LNCaP clone FGC (cell line): ENCODE data around the gene JUN.
"Not testable (repeated sequence)": the region's sequence is repeated elsewhere in the genome, so short reads cannot be mapped to it uniquely, and the experiment has no call there.

Experiments used
- DNase-seq: peaks from one replicate; pipeline ENCODE4 v3.0.0-alpha.2; 2011; ENCODE audit warnings: low read depth
- H3K4me3 ChIP-seq: 2 replicates; pipeline ENCODE4 v1.5.1; 2011; ENCODE audit warnings: mild to moderate bottlenecking, low read depth, low read length, control low read depth
- CTCF ChIP-seq: IDR thresholded peaks from 2 replicates; pipeline ENCODE4 v1.5.1; 2012; ENCODE audit warnings: mild to moderate bottlenecking; ENCODE audit not compliant: control insufficient read depth, insufficient read depth; ENCODE audit errors: extremely low read depth

The JUN gene

GRCh38 chr1:58802640-58803399, 19.0 kb upstream of the JUN start:
- DNase-seq: no peak

DNA sequence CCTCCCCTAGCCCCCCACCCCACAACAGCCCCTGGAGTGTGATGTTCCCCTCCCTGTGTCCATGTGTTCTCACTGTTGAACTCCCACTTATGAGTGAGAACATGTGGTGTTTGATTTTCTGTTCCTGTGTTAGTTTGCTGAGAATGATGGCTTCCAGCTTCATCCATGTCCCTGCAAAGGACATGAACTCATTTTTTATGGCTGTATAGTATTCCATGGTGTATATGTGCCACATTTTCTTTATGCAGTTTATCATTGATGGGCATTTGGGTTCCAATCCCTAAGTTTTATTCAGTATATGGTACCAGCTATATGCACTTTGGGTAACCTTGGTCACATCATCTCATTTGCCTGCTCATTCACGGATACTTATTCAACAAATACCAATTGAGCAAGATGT, 17.4 kb upstream of the JUN start:
- not testable (repeated sequence) for H3K4me3 ChIP-seq, DNase-seq

More at GRCh38 chr1:58802640-58803399, 19.0 kb upstream of the JUN start:
- no peak overlapping the region for H3K4me3 ChIP-seq
- no peak for TF ChIP-seq CTCF

DNA sequence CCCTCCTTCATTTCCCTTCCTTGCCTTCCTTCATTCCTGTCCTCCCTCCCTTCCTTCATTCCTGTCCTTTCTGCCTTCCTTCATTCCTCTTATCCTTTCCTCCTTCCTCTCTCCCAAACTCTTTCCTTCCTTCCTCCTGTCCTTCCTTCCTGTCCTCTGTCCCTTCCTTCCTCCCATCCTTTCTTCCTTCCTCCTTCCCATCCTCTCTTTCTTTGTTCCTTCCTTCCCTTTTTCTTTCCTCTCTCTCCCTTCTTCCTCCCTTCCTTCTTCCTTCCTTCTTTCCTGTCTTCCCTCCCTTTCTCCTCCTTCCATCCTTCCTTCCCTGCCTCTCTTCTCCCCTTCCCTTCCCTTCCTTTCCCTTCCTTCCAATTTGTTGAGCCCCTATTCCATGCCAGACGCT, 15.8 kb upstream of the JUN start:
- DNase-seq: no peak
- TF ChIP-seq CTCF: no peak
- no peak overlapping the region for H3K4me3 ChIP-seq

DNA sequence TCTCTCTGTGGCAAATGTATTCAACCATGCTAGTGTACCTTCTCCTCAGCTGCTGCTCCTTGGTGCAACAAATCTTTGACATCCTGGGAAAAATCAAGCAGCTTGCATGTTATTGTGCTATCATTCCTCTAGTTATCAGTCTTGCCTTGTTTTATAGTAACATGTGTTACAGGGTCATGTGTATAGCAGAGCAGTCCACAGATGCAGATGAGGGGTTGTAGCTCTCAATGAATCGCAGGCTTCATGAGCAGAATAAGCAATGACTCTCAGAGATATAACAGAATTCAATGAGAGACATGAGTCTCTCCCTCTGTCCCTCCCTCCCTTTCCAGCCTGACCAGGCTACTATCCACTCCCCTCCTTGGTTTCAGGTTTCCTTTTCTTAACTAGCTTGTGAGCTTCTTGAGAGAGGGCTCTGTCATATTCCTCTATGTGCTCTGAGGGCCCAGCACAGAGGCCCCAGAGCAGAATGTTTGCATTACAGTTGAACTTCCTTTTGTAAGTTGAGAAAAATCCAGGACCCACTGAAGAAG, 15.1 kb upstream of the JUN start:
- no peak overlapping the region for H3K4me3 ChIP-seq
- no peak for DNase-seq
- no peak for TF ChIP-seq CTCF

DNA sequence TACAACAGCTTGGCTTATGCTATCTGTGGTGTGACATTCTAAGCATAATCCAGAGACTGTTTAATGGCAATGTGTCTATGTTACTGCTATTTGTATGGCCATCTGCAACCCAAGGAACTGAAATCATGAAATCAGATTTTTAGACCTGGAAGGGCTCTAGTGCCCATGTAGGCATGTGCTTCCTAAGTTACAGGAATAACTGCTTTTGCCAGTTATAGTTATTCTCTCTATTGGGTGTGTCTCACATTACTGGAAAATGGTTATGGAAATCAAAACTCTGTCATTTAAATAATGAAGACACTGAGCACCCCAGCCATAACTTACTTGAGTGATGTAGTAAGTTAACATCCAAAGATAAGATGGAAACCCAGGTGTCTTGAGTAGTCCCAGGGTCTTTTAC, 12.6 kb upstream of the JUN start:
- no peak for TF ChIP-seq CTCF
- H3K4me3 ChIP-seq: no peak overlapping the region
- no peak for DNase-seq

DNA sequence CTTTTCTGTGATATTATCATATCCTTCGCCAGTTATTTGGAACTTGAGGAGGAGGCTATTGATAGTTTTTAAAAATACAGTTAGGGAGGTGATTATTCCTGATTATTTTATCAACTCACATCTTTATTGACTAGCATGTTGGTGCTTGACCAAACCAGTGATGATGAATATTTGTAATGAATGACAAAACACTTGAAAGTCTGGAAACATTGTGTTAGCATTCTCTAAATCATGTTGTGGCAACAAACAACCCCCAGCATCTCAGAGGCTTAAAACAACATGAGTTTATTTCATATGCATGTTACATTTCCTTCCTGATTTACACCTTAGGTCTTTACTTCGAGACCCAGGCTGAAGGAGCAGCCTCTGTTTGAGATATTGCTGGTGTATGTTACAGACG, 10.7 kb upstream of the JUN start:
- no peak for DNase-seq
- TF ChIP-seq CTCF: no peak
- H3K4me3 ChIP-seq: no peak overlapping the region

- no peak overlapping the region for H3K4me3 ChIP-seq
- TF ChIP-seq CTCF: no peak
- no peak for DNase-seq
These were observed 9.0 kb upstream of the JUN start for GRCh38 chr1:58792846-58793245.
